Esophagus squamous epithelium (tissue), 5 donors: ENCODE measurements around the gene CLECL1. TPM values are rescaled to one million over a fixed set of nuclear protein-coding genes. Genes with fewer than 3 reads are reported as not detected.
"Not testable (repeated sequence)": the region's sequence is repeated elsewhere in the genome, so short reads cannot be mapped to it uniquely, and the experiment has no call there.

Experiments used
- DNase-seq: peaks from one replicate; lab custom pipeline; 2025; lab: John Stamatoyannopoulos, UW
- H3K27ac ChIP-seq, 4 donors: fragments of 200-600 bp; sonication (generic); one replicate each; pipeline ENCODE4 v1.5.1; 2016 to 2019; ENCODE audit warnings: mild to moderate bottlenecking in 1 of 4
- H3K27me3 ChIP-seq, 4 donors: fragments of 200-600 bp; sonication (generic); 1 replicate in 3 of 4; 2 replicates in 1 of 4; pipeline versions ENCODE4 v1.5.1 to v1.6.0; 2017 to 2021; ENCODE audit warnings: antibody characterized with exemption in 1 of 4
- H3K36me3 ChIP-seq, 3 donors: fragments of 200-600 bp; sonication (generic); one replicate each; pipeline ENCODE4 v1.5.1; 2016 to 2019
- H3K4me1 ChIP-seq, 3 donors: fragments of 200-600 bp; sonication (generic); one replicate each; pipeline ENCODE4 v1.5.1; 2017 to 2019
- H3K4me3 ChIP-seq, 4 donors: fragments of 200-600 bp; sonication (generic); 1 replicate in 3 of 4; 2 replicates in 1 of 4; pipeline ENCODE4 v1.5.1; 2016 to 2019; ENCODE audit warnings: mild to moderate bottlenecking in 2 of 4, moderate library complexity in 1 of 4
- H3K9me3 ChIP-seq, 3 donors: fragments of 200-600 bp; sonication (generic); one replicate each; pipeline ENCODE4 v1.5.1; 2016 to 2019
- POLR2A ChIP-seq, 4 donors: fragments of 450-650 bp; IDR thresholded peaks; one replicate each; pipeline ENCODE4 v1.6.1; 2017; ENCODE audit warnings: antibody characterized with exemption in 4 of 4, mild to moderate bottlenecking in 4 of 4, moderate library complexity in 3 of 4
- WGBS, 2 donors: methylation state at CpG; one replicate each; pipeline ENCODE4 v1.1.5; 2018; 5-methylcytosine and 5-hydroxymethylcytosine counted together
- intact Hi-C: fragments of 100-400 bp; cut with DNase I; formaldehyde crosslinking; loops from one replicate; pipeline ENCODE4 v1.15.0; 2022
- total RNA-seq, 4 donors: library from RNA; depleted of rRNA; stranded (reverse); fragments of >200 nt; gene quantifications; one replicate each; pipeline ENCODE4 v1.1.0, GENCODE V29; 2016
- TF ChIP-seq, protein P1 (sequence below), 6 experiments: fragments of 450-650 bp in 4 of 6; fragments of 200-600 bp in 2 of 6; sonication (generic) in 2 of 6; IDR thresholded peaks; one replicate each; pipeline ENCODE4 v1.5.1; 2016 to 2019; ENCODE audit warnings: antibody characterized with exemption in 6 of 6, mild to moderate bottlenecking in 4 of 6, moderate library complexity in 4 of 6
- donor health status: DM: yes; HTN: yes; CAD: no.

The CLECL1 gene
- total RNA-seq, 4 donors from 2014 or later = 1.1 TPM; not detected in 3

DNA sequence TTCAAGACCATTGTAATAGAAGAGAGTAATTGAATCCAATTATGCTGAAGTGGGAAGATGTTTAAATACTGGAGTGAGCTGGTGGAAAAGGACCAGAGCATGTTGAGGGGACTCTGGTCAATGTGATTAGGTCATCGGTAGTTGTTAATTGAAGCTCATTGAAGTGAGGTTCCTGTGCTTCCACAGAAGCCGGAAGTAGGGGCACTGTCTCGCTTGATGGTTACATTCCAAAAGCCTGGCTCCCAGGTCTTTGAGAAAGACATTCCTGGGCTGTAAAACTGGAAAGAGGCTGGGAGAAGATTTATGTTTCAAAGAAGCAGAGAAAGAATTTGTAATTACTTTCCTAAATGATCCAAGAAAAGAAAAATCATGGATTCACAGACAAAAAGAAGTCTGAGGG, 12.3 kb upstream of the CLECL1 start:
- WGBS, 2 donors = 67 to 91% methylated on average over 3 of the region's 3 CpGs
- Histone ChIP-seq H3K36me3 (no peaks in the 10 kb centered on the region), H3K4me3 (no peak overlapping the region), H3K27ac (no peak overlapping the region), H3K27me3 (no peaks in the 10 kb centered on the region), H3K9me3 (no peaks in the 10 kb centered on the region), H3K4me1 (peaks cover 0 to 34% (median 4%) of the 10 kb centered on the region in 3 donors)
- no peak for TF ChIP-seq POLR2A (IDR thresholded peaks at IDR 0.05)
- intact Hi-C loops = loop anchor here (10.0 kb wide), 1 partner anchor 180 kb away; no protein-coding TSS in a partner anchor
- DNase-seq = no peak

DNA sequence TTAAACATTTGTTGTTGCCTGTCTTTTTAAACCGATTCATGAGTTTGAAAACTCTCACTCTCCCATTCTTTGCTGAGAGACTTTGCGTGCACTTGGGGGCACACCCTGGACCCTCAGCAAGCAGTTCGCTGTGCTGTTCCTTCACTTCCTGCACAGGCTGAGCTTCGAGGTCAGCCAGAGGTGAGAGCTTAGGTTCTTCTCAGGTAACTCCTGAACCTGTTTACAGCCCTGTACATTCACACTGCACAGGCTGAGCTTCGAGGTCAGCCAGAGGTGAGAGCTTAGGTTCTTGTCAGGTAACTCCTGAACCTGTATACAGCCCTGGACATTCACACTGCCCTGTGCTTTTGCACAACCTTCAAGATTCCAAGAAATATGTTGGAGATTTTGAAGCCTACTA, 9.8 kb upstream of the CLECL1 start:
- TF ChIP-seq, protein P1, sequence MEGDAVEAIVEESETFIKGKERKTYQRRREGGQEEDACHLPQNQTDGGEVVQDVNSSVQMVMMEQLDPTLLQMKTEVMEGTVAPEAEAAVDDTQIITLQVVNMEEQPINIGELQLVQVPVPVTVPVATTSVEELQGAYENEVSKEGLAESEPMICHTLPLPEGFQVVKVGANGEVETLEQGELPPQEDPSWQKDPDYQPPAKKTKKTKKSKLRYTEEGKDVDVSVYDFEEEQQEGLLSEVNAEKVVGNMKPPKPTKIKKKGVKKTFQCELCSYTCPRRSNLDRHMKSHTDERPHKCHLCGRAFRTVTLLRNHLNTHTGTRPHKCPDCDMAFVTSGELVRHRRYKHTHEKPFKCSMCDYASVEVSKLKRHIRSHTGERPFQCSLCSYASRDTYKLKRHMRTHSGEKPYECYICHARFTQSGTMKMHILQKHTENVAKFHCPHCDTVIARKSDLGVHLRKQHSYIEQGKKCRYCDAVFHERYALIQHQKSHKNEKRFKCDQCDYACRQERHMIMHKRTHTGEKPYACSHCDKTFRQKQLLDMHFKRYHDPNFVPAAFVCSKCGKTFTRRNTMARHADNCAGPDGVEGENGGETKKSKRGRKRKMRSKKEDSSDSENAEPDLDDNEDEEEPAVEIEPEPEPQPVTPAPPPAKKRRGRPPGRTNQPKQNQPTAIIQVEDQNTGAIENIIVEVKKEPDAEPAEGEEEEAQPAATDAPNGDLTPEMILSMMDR (IDR thresholded peaks at IDR 0.05) = no peak
- TF ChIP-seq POLR2A (IDR thresholded peaks at IDR 0.05) = no peak
- intact Hi-C loops = loop anchor here (10.0 kb wide), 1 partner anchor 182 kb away; no protein-coding TSS in a partner anchor
- no peaks in the 10 kb centered on the region for H3K27me3 ChIP-seq
- peak overlapping the region; percentile 35 to 77 (median 54) for H3K27ac ChIP-seq
- 33 to 46% methylated on average over 5 of the region's 5 CpGs for WGBS, 2 donors
- H3K36me3 ChIP-seq = no peaks in the 10 kb centered on the region
- no peak overlapping the region for H3K4me3 ChIP-seq
- H3K9me3 ChIP-seq = no peaks in the 10 kb centered on the region
- peaks cover 0 to 38% (median 4%) of the 10 kb centered on the region in 3 donors for H3K4me1 ChIP-seq
- no peak for DNase-seq

DNA sequence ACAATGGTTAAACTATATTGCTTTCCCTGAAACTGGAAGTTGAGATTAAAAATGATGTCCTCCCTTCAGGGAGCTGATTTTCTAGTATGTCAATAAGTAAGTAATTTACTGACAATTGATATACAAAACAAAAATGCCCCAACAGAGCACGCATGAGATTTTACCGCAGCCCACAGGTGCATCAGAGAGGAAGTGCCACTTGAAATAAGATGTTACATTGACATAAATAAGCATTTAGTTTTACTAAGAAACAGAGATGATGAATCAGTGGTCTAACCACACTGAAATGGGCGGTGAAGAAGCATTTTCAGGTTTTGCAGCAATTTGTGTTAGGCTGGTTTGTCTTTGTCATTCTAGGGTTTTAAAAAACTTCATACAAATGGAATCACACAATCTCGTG, 8.8 kb upstream of the CLECL1 start:
- intact Hi-C loops = loop anchor here (10.0 kb wide), 1 partner anchor 183 kb away; no protein-coding TSS in a partner anchor
- 64 to 70% methylated on average over 4 of the region's 4 CpGs for WGBS, 2 donors
- H3K27ac ChIP-seq = peak overlapping the region in 3 of 4 donors; percentile 45 to 77 (median 64)
- H3K9me3 ChIP-seq = no peaks in the 10 kb centered on the region
- DNase-seq = no peak
- TF ChIP-seq, protein P1 (IDR thresholded peaks at IDR 0.05) = no peak
- TF ChIP-seq POLR2A (IDR thresholded peaks at IDR 0.05) = no peak
- no peaks in the 10 kb centered on the region for H3K36me3 ChIP-seq
- H3K4me1 ChIP-seq = peaks cover 0 to 47% (median 4%) of the 10 kb centered on the region in 3 donors
- no peak overlapping the region for H3K4me3 ChIP-seq
- no peaks in the 10 kb centered on the region for H3K27me3 ChIP-seq

DNA sequence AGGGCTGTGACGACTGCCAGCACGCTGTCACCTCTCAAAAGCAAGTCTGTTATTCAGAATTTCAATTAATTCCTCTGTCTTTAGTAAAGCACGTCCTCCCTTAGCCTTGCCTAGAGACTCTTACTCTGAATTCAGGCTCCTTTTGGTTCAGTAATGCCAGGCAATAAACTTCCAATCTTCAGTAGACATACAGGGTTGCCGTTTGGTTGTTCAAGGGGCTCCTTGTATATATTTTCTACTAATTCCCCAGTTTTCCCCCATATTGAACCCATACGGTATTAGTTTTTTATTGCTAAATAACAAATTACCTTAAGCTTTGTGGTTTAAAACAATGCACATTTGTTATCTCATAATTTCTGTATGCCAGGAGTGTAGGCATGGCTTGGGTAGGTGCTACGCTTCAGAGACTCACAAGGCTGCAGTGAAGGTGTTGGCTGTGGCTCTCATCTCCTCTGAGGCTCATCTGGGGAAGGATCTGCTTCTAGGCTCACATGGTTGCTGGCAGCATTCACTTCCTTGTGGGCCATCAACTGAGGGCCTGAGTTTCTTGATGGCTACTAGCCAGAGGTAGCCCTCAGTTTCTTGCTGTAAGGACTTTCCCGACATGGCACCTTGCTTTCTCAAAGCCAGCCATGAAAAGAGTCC, 7.3 kb upstream of the CLECL1 start:
- DNase-seq = no peak
- 47 to 77% methylated on average over 7 of the region's 7 CpGs for WGBS, 2 donors
- intact Hi-C loops = loop anchor here (10.0 kb wide), 1 partner anchor 185 kb away; no protein-coding TSS in a partner anchor
- H3K9me3 ChIP-seq = no peaks in the 10 kb centered on the region
- H3K36me3 ChIP-seq = no peaks in the 10 kb centered on the region
- peak overlapping the region; percentile 19 to 58 (median 40) for H3K4me3 ChIP-seq
- peaks cover 0 to 47% (median 4%) of the 10 kb centered on the region in 3 donors for H3K4me1 ChIP-seq
- peak overlapping the region; percentile 7 to 80 (median 50) for H3K27ac ChIP-seq
- TF ChIP-seq, protein P1 (IDR thresholded peaks at IDR 0.05) = no peak
- peak in 1 of 4 donors; percentile 6 for TF ChIP-seq POLR2A (IDR thresholded peaks at IDR 0.05)
- no peaks in the 10 kb centered on the region for H3K27me3 ChIP-seq

DNA sequence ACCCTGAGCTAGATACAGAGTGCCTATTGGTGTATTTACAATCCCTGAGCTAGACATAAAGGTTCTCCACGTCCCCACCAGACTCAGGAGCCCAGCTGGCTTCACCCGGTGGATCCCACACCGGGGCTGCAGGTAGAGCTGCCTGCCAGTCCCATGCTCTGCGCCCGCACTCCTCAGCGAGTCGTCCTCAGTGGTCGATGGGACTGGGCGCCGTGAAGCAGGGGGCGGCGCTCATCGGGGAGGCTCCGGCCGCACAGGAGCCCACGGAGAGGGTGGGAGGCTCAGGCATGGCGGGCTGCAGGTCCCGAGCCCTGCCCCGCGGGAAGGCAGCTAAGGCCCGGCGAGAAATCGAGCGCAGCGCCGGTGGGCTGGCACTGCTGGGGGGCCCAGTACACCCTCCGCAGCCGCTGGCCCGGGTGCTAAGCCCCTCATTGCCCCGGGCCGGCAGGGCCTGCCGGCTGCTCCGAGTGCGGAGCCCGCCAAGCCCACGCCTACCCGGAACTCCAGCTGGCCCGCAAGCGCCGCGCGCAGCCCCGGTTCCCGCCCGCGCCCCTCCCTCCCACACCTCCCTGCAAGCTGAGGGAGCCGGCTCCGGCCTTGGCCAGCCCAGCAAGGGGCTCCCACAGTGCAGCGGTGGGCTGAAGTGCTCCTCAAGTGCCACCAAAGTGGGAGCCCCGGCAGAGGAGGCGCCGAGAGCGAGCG, 6.7 kb upstream of the CLECL1 start:
- H3K36me3 ChIP-seq, DNase-seq, H3K27me3 ChIP-seq, H3K9me3 ChIP-seq: not testable (repeated sequence)
- WGBS, 2 donors = 41 to 67% methylated on average over 6 to 11 of the region's 54 CpGs
- peaks cover 0 to 47% (median 4%) of the 10 kb centered on the region in 3 donors for H3K4me1 ChIP-seq
- intact Hi-C loops = loop anchor here (10.0 kb wide), 1 partner anchor 185 kb away; no protein-coding TSS in a partner anchor
- H3K4me3 ChIP-seq = peak overlapping the region; percentile 19 to 58 (median 40)
- peak in 1 of 4 donors; percentile 8 for TF ChIP-seq POLR2A (IDR thresholded peaks at IDR 0.05)
- H3K27ac ChIP-seq = peak overlapping the region; percentile 11 to 80 (median 50)

DNA sequence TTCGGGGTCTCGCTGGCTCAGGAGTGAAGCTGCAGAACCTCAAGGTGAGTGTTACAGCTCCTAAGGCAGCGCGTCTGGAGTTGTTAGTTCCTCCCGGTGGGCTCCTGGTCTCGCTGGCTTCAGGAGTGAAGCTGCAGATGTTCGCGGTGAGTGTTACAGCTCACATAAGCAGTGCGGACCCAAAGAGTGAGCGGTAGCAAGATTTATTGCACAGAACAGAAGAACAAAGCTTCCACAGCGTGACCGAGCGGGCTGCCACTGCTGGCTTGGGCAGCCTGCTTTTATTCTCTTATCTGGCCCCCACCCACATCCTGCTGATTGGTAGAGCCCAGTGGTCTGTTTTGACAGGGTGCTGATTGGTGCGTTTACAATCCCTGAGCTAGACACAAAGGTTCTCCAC, 6.0 kb upstream of the CLECL1 start:
- intact Hi-C loops, H3K36me3 ChIP-seq, H3K27me3 ChIP-seq, H3K9me3 ChIP-seq, H3K4me3 ChIP-seq, H3K27ac ChIP-seq, DNase-seq: not testable (repeated sequence)
- H3K4me1 ChIP-seq = peaks cover 0 to 47% (median 4%) of the 10 kb centered on the region in 3 donors
- whole genome bisulfite sequencing, 2 donors = 88 to 90% methylated on average over 3 to 9 of the region's 14 CpGs
